HG03103 (cell line): Measurements from ENCODE around the gene UMAD1.

Source experiments
- ATAC-seq: cut with Tn5 transposase; IDR thresholded peaks from one replicate; pipeline ENCODE4 v1.9.1; 2021; ENCODE audit warnings: low read depth; ENCODE audit not compliant: unreplicated experiment

UMAD1 gene

GRCh38 chr7:7761340-7761973 is 120.9 kb downstream of the UMAD1 start:
- ATAC-seq, result no peak

GRCh38 chr7:7761974-7762779 is 121.6 kb downstream of the UMAD1 start:
- no peak for ATAC-seq

- no peak for ATAC-seq
These were observed 124.2 kb downstream of the UMAD1 start for GRCh38 chr7:7764520-7765396.

- peak; percentile 55 for ATAC-seq
These were observed 124.9 kb downstream of the UMAD1 start for GRCh38 chr7:7765422-7765821.

- no peak for ATAC-seq
These were observed 126.1 kb downstream of the UMAD1 start for GRCh38 chr7:7766671-7767070.

GRCh38 chr7:7768977-7769709 is 128.6 kb downstream of the UMAD1 start:
- ATAC-seq, result no peak

- ATAC-seq, result no peak
These were observed 129.4 kb downstream of the UMAD1 start for GRCh38 chr7:7769710-7770627.

GRCh38 chr7:7771452-7771851 is 130.9 kb downstream of the UMAD1 start:
- ATAC-seq, result no peak

- no peak for ATAC-seq
These were observed 131.9 kb downstream of the UMAD1 start for GRCh38 chr7:7772397-7772821.

- ATAC-seq, result peak; percentile 49
These were observed 133.1 kb downstream of the UMAD1 start for GRCh38 chr7:7773334-7774309.

GRCh38 chr7:7779888-7780287 is 139.3 kb downstream of the UMAD1 start:
- ATAC-seq, result no peak

- no peak for ATAC-seq
These were observed 142.4 kb downstream of the UMAD1 start for GRCh38 chr7:7783001-7783400.

- ATAC-seq, result no peak
These were observed 144.9 kb downstream of the UMAD1 start for GRCh38 chr7:7785344-7785973.

GRCh38 chr7:7786595-7786994 is 146.0 kb downstream of the UMAD1 start:
- no peak for ATAC-seq

- ATAC-seq, result no peak
These were observed 149.0 kb downstream of the UMAD1 start for GRCh38 chr7:7789551-7789988.

GRCh38 chr7:7790041-7790741 is 149.6 kb downstream of the UMAD1 start:
- no peak for ATAC-seq

- no peak for ATAC-seq
These were observed 151.0 kb downstream of the UMAD1 start for GRCh38 chr7:7791523-7791922.
